ENCODE measurements around the gene CFP.

Gene CFP

GRCh38 chrX:47597222-47597621 is 32.5 kb downstream of the CFP start:
- Histone ChIP-seq H3K9me3 (ENCODE audit: control insufficient read depth, insufficient read depth, low read length) (no peaks in the 10 kb centered on the region), H3K36me3 (ENCODE audit: control insufficient read depth, low read length) (no peaks in the 10 kb centered on the region), H3K4me2 (ENCODE audit: low read length) (no peak overlapping the region), H3K4me1 (ENCODE audit: control insufficient read depth, low read length) (no peaks in the 10 kb centered on the region), H3K27ac (ENCODE audit: low read depth, low read length) (no peak overlapping the region), H4K20me1 (ENCODE audit: control insufficient read depth, insufficient read depth, low read depth, low read length) (no peaks in the 10 kb centered on the region), H3K4me3 (ENCODE audit: low read length) (no peak overlapping the region), H3K79me2 (ENCODE audit: control insufficient read depth, low read length) (no peaks in the 10 kb centered on the region), H3K27me3 (ENCODE audit: control insufficient read depth, low read length) (no peaks in the 10 kb centered on the region), H3K9me2 (replicated peaks; ENCODE audit: control insufficient read depth, low read length) (no peaks in the 10 kb centered on the region), H3F3A (ENCODE audit: control insufficient read depth, insufficient read depth) (no peaks in the 10 kb centered on the region)
- TF ChIP-seq CTCF (IDR thresholded peaks at IDR 0.05; ENCODE audit: low read depth, low read length, poor library complexity, severe bottlenecking) (no peak), EZH2phosphoT487 (IDR thresholded peaks at IDR 0.05; ENCODE audit: borderline replicate concordance, low read length) (no peak)

- Histone ChIP-seq H3K27ac (ENCODE audit: low read depth, low read length) (no peak overlapping the region), H3K9me2 (replicated peaks; ENCODE audit: control insufficient read depth, low read length) (no peaks in the 10 kb centered on the region), H3K4me2 (ENCODE audit: low read length) (no peak overlapping the region), H3K4me1 (ENCODE audit: control insufficient read depth, low read length) (no peaks in the 10 kb centered on the region), H3F3A (ENCODE audit: control insufficient read depth, insufficient read depth) (no peaks in the 10 kb centered on the region), H3K36me3 (ENCODE audit: control insufficient read depth, low read length) (no peaks in the 10 kb centered on the region), H4K20me1 (ENCODE audit: control insufficient read depth, insufficient read depth, low read depth, low read length) (no peaks in the 10 kb centered on the region), H3K4me3 (ENCODE audit: low read length) (no peak overlapping the region), H3K9me3 (ENCODE audit: control insufficient read depth, insufficient read depth, low read length) (no peaks in the 10 kb centered on the region), H3K79me2 (ENCODE audit: control insufficient read depth, low read length) (no peaks in the 10 kb centered on the region), H3K27me3 (ENCODE audit: control insufficient read depth, low read length) (no peaks in the 10 kb centered on the region)
- no peak for TF ChIP-seq EZH2phosphoT487 (IDR thresholded peaks at IDR 0.05; ENCODE audit: borderline replicate concordance, low read length)
- TF ChIP-seq CTCF (IDR thresholded peaks at IDR 0.05; ENCODE audit: low read depth, low read length, poor library complexity, severe bottlenecking), result no peak
These were observed 33.5 kb downstream of the CFP start for GRCh38 chrX:47596256-47596655.

- H4K20me1 ChIP-seq (ENCODE audit: control insufficient read depth, insufficient read depth, low read depth, low read length), result no peaks in the 10 kb centered on the region
- no peaks in the 10 kb centered on the region for H3K27me3 ChIP-seq (ENCODE audit: control insufficient read depth, low read length)
- no peaks in the 10 kb centered on the region for H3K79me2 ChIP-seq (ENCODE audit: control insufficient read depth, low read length)
- no peak for TF ChIP-seq EZH2phosphoT487 (IDR thresholded peaks at IDR 0.05; ENCODE audit: borderline replicate concordance, low read length)
- TF ChIP-seq CTCF (IDR thresholded peaks at IDR 0.05; ENCODE audit: low read depth, low read length, poor library complexity, severe bottlenecking), result no peak
- H3K4me3 ChIP-seq (ENCODE audit: low read length), result no peak overlapping the region
- no peaks in the 10 kb centered on the region for H3K4me1 ChIP-seq (ENCODE audit: control insufficient read depth, low read length)
- no peaks in the 10 kb centered on the region for H3K9me2 ChIP-seq (replicated peaks; ENCODE audit: control insufficient read depth, low read length)
- no peaks in the 10 kb centered on the region for H3K36me3 ChIP-seq (ENCODE audit: control insufficient read depth, low read length)
- H3K27ac ChIP-seq (ENCODE audit: low read depth, low read length), result no peak overlapping the region
- H3K4me2 ChIP-seq (ENCODE audit: low read length), result no peak overlapping the region
- no peaks in the 10 kb centered on the region for H3K9me3 ChIP-seq (ENCODE audit: control insufficient read depth, insufficient read depth, low read length)
- no peaks in the 10 kb centered on the region for H3F3A ChIP-seq (ENCODE audit: control insufficient read depth, insufficient read depth)
These were observed 33.9 kb downstream of the CFP start for GRCh38 chrX:47595716-47596251.
